HepG2 (cell line): ENCODE measurements around the gene FKBP8. TPM values are rescaled to one million over a fixed set of nuclear protein-coding genes. Genes with fewer than 3 reads are reported as not detected.

Experiments
- BRCA1 ChIP-seq: sonication (generic); formaldehyde crosslinking; IDR thresholded peaks from 2 replicates; pipeline ENCODE4 v1.4.0; 2020; ENCODE audit warnings: missing genetic modification reagents
- DNMT1 ChIP-seq: sonication (generic); formaldehyde crosslinking; IDR thresholded peaks from 2 replicates; pipeline ENCODE4 v1.5.1; 2020; ENCODE audit warnings: mild to moderate bottlenecking, missing genetic modification reagents
- HNRNPL ChIP-seq: fragments of 200-400 bp; formaldehyde crosslinking; IDR thresholded peaks from 2 replicates; pipeline ENCODE4 v1.6.1; 2017; ENCODE audit warnings: mild to moderate bottlenecking, low read depth, low read length
- MEIS1 ChIP-seq: sonication (generic); formaldehyde crosslinking; IDR thresholded peaks from 2 replicates; pipeline ENCODE4 v1.9.0; 2021; ENCODE audit warnings: mild to moderate bottlenecking, missing genetic modification reagents, moderate library complexity, borderline replicate concordance
- MTF2 ChIP-seq: sonication (generic); formaldehyde crosslinking; IDR thresholded peaks from 2 replicates; pipeline ENCODE4 v1.5.0; 2020; ENCODE audit warnings: missing genetic modification reagents, borderline replicate concordance
- NFE2 ChIP-seq: sonication (generic); formaldehyde crosslinking; IDR thresholded peaks from 2 replicates; pipeline ENCODE4 v1.4.0; 2020; ENCODE audit warnings: missing genetic modification reagents
- PRMT3 ChIP-seq: sonication (generic); formaldehyde crosslinking; IDR thresholded peaks from 2 replicates; pipeline ENCODE4 v1.8.1; 2022; ENCODE audit warnings: low read depth, mild to moderate bottlenecking, moderate library complexity, missing genetic modification reagents, borderline replicate concordance
- RARA ChIP-seq: IDR thresholded peaks from 2 replicates; pipeline ENCODE4 v1.6.1; 2016; ENCODE audit warnings: missing genetic modification reagents, missing compliant biosample characterization
- SCMH1 ChIP-seq: sonication (generic); formaldehyde crosslinking; IDR thresholded peaks from 2 replicates; pipeline ENCODE4 v1.9.0; 2021; ENCODE audit warnings: missing genetic modification reagents, mild to moderate bottlenecking, borderline replicate concordance
- SIN3A ChIP-seq: IDR thresholded peaks from 2 replicates; pipeline ENCODE4 v1.6.1; 2011; ENCODE audit warnings: low read depth, mild to moderate bottlenecking, control low read depth, low read length, borderline replicate concordance
- SIX4 ChIP-seq: sonication (generic); formaldehyde crosslinking; IDR thresholded peaks from 2 replicates; pipeline ENCODE4 v1.4.0; 2020; ENCODE audit warnings: missing genetic modification reagents
- SNRNP70 ChIP-seq: fragments of 200-400 bp; formaldehyde crosslinking; IDR thresholded peaks from 2 replicates; pipeline ENCODE4 v1.6.1; 2017; ENCODE audit warnings: mild to moderate bottlenecking, low read depth, low read length, moderate library complexity
- TFAP4 ChIP-seq: sonication (generic); IDR thresholded peaks from 2 replicates; pipeline ENCODE4 v1.6.1; 2016; ENCODE audit warnings: low read depth, borderline replicate concordance
- TFDP1 ChIP-seq: IDR thresholded peaks from 2 replicates; pipeline ENCODE4 v1.6.1; 2016; ENCODE audit warnings: missing compliant biosample characterization, missing genetic modification reagents, borderline replicate concordance
- THAP7 ChIP-seq: sonication (generic); formaldehyde crosslinking; IDR thresholded peaks from 2 replicates; pipeline ENCODE4 v1.8.1; 2023; ENCODE audit warnings: mild to moderate bottlenecking, missing genetic modification reagents
- ZBTB42 ChIP-seq: sonication (generic); formaldehyde crosslinking; IDR thresholded peaks from 2 replicates; pipeline ENCODE4 v1.5.0; 2020; ENCODE audit warnings: mild to moderate bottlenecking, missing genetic modification reagents
- ZNF275 ChIP-seq: sonication (generic); formaldehyde crosslinking; IDR thresholded peaks from 2 replicates; pipeline ENCODE4 v1.8.0; 2022; ENCODE audit warnings: missing genetic modification reagents, mild to moderate bottlenecking, inconsistent platforms, borderline replicate concordance
- ZNF441 ChIP-seq: sonication (generic); formaldehyde crosslinking; IDR thresholded peaks from 2 replicates; pipeline ENCODE4 v1.7.0; 2021; ENCODE audit warnings: missing genetic modification reagents, borderline replicate concordance
- ZNF484 ChIP-seq: sonication (generic); formaldehyde crosslinking; IDR thresholded peaks from 2 replicates; pipeline ENCODE4 v1.5.1; 2020; ENCODE audit warnings: mild to moderate bottlenecking, low read depth, missing genetic modification reagents, borderline replicate concordance
- ZNF496 ChIP-seq: sonication (generic); formaldehyde crosslinking; IDR thresholded peaks from 2 replicates; pipeline ENCODE4 v1.8.1; 2023; ENCODE audit warnings: mild to moderate bottlenecking, moderate library complexity, missing genetic modification reagents; ENCODE audit not compliant: insufficient replicate concordance
- ZNF543 ChIP-seq: sonication (generic); formaldehyde crosslinking; IDR thresholded peaks from 2 replicates; pipeline ENCODE4 v1.4.0; 2020; ENCODE audit warnings: mild to moderate bottlenecking, missing genetic modification reagents
- ZNF570 ChIP-seq: sonication (generic); formaldehyde crosslinking; IDR thresholded peaks from 2 replicates; pipeline ENCODE4 v1.4.0; 2020; ENCODE audit warnings: mild to moderate bottlenecking, missing genetic modification reagents, borderline replicate concordance
- ZNF784 ChIP-seq: sonication (generic); formaldehyde crosslinking; IDR thresholded peaks from 2 replicates; pipeline ENCODE4 v1.5.1; 2020; ENCODE audit warnings: missing genetic modification reagents, mild to moderate bottlenecking, borderline replicate concordance
- ZNF883 ChIP-seq: sonication (generic); formaldehyde crosslinking; IDR thresholded peaks from 2 replicates; pipeline ENCODE4 v1.5.1; 2020; ENCODE audit warnings: mild to moderate bottlenecking, missing genetic modification reagents; ENCODE audit errors: not compliant biosample characterization
- ZSCAN12 ChIP-seq: sonication (generic); formaldehyde crosslinking; IDR thresholded peaks from 2 replicates; pipeline ENCODE4 v1.9.0; 2021; ENCODE audit warnings: mild to moderate bottlenecking, missing genetic modification reagents
- ZSCAN20 ChIP-seq: sonication (generic); formaldehyde crosslinking; IDR thresholded peaks from 2 replicates; pipeline ENCODE4 v1.4.0; 2020; ENCODE audit warnings: missing genetic modification reagents, mild to moderate bottlenecking, borderline replicate concordance
- polyA plus RNA-seq, 8 experiments: library from polyadenylated mRNA; depleted of rRNA in 3 of 8; stranded (reverse) in 7 of 8; unstranded in 1 of 8; fragments of >200 nt; fragmentation: Illumina TruSeq in 4 of 8; extraction: Trizol in 4 of 8; gene quantifications; 2 replicates each; pipeline versions ENCODE4 v1.2.1 to v1.2.3, GENCODE V29; 2011 to 2016; ENCODE audit warnings: low read depth in 4 of 8, missing spikeins in 1 of 8, mixed read lengths in 1 of 8; ENCODE audit not compliant: insufficient read depth in 1 of 8
- total RNA-seq, 5 experiments: library from RNA; depleted of rRNA; stranded (reverse); fragments of >200 nt; fragmentation: Illumina TruSeq; extraction: Trizol; gene quantifications; 2 replicates each; pipeline ENCODE4 v1.2.3, GENCODE V29; 2016; ENCODE audit warnings: low read depth in 1 of 5

FKBP8 gene
- total and polyA plus RNA-seq, 2 of the 13 experiments (the other 11 are each of a cell fraction or from before 2014, with no cell fraction given): 81.7 to 93.9 TPM

GRCh38 chr19:18522124-18522861, 21.1 kb downstream of the FKBP8 start (continued):
- TF ChIP-seq ZNF275 (CRISPR knock-in tag) (no peak), TFAP4 (no peak), SIX4 (CRISPR knock-in tag) (no peak), ZNF441 (CRISPR knock-in tag) (no peak), HNRNPL (no peak), ZNF543 (CRISPR knock-in tag) (no peak), BRCA1 (CRISPR knock-in tag) (0 out of 2 replicates have a peak, but pooled peaks have one; percentile 16), SNRNP70 (no peak), PRMT3 (CRISPR knock-in tag) (no peak), SIN3A (no peak), TFDP1 (CRISPR knock-in tag) (no peak; the same call in 1 of the 2 replicates), ZNF484 (CRISPR knock-in tag) (no peak), THAP7 (CRISPR knock-in tag) (no peak), RARA (CRISPR knock-in tag) (no peak), DNMT1 (CRISPR knock-in tag) (no peak), ZBTB42 (CRISPR knock-in tag) (no peak), ZNF570 (CRISPR knock-in tag) (no peak), ZSCAN20 (no peak), ZNF496 (no peak), NFE2 (CRISPR knock-in tag) (no peak), SCMH1 (CRISPR knock-in tag) (no peak), ZNF883 (CRISPR knock-in tag) (no peak), MEIS1 (CRISPR knock-in tag) (peak; percentile 6; the same call in 1 of the 2 replicates), ZNF784 (CRISPR knock-in tag) (no peak), ZSCAN12 (no peak), MTF2 (CRISPR knock-in tag) (no peak)
